Measurements from ENCODE around the gene CTAGE9. TPM values are rescaled to one million over a fixed set of nuclear protein-coding genes. Genes with fewer than 3 reads are reported as not detected.
"Not testable (repeated sequence)": the region's sequence is repeated elsewhere in the genome, so short reads cannot be mapped to it uniquely, and the experiment has no call there.

CTAGE9 gene, protein sequence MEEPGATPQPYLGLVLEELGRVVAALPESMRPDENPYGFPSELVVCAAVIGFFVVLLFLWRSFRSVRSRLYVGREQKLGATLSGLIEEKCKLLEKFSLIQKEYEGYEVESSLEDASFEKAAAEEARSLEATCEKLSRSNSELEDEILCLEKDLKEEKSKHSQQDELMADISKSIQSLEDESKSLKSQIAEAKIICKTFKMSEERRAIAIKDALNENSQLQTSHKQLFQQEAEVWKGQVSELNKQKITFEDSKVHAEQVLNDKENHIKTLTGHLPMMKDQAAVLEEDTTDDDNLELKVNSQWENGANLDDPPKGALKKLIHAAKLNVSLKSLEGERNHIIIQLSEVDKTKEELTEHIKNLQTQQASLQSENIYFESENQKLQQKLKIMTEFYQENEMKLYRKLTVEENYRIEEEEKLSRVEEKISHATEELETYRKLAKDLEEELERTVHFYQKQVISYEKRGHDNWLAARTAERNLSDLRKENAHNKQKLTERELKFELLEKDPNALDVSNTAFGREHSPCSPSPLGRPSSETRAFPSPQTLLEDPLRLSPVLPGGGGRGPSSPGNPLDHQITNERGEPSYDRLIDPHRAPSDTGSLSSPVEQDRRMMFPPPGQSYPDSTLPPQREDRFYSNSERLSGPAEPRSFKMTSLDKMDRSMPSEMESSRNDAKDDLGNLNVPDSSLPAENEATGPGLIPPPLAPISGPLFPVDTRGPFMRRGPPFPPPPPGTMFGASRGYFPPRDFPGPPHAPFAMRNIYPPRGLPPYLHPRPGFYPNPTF
- not detected for total RNA-seq

DNA sequence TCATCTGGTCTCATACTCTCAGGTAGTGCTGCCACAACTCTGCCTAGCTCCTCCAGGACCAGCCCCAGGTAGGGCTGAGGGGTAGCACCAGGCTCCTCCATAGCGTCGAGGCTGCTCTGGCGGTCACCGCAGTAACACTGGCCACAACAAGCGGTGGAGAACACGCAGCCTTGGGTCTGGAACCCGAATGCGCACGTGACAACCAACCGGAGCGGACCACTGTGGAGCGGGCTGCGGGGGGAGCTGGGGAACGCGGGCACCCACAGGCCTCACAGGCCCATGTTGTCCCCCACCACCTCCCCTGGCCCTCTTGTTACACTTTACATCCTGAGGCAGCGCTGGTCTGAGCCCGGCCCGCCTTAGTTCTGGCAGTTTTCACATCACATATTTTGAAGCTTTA, at the start of gene CTAGE9:
CTAGE9 (minus strand) TSS at position 101 of the 400 bp plus-strand sequence; CDS start at position 101, 0 bp downstream.
- H3K36me3 Mint-ChIP-seq (ENCODE audit: low read depth); CTCF ChIA-PET; H3K4me3 Mint-ChIP-seq; H3K27me3 Mint-ChIP-seq; DNase-seq; H3K4me1 Mint-ChIP-seq (ENCODE audit: low read depth); intact Hi-C loops (cut with micrococcal nuclease); POLR2A ChIA-PET; H3K27ac Mint-ChIP-seq; H3K9me3 Mint-ChIP-seq; ATAC-seq: not testable (repeated sequence)

DNA sequence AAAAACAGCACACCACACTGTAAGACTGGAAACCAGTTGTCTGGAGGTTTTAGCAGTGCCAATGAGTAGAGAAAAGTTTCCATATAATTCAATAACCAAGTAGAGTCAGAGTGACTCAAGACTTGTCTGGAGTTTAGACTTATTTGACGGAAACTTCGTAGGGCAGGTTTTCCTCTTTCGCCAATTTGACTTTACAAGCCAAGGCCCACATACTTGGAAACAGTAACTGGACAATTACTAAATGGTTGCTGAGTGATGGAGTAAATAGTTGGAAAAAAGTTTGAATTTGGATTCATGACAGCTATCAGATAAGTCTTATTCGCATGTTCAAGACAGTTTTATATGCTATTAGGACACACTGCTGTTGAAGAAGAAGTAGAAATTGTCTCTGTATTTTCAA, 48.1 kb upstream of the CTAGE9 start:
- H3K36me3 Mint-ChIP-seq (ENCODE audit: low read depth): no peaks in the 10 kb centered on the region
- no peaks in the 10 kb centered on the region for H3K4me1 Mint-ChIP-seq (ENCODE audit: low read depth)
- peaks cover 22% of the 10 kb centered on the region for H3K27me3 Mint-ChIP-seq
- no peaks in the 10 kb centered on the region for H3K9me3 Mint-ChIP-seq
- intact Hi-C loops (cut with micrococcal nuclease): no loop called here
- ChIA-PET CTCF (no interaction called here), POLR2A (no interaction called here)
- TF ChIP-seq, protein P1, sequence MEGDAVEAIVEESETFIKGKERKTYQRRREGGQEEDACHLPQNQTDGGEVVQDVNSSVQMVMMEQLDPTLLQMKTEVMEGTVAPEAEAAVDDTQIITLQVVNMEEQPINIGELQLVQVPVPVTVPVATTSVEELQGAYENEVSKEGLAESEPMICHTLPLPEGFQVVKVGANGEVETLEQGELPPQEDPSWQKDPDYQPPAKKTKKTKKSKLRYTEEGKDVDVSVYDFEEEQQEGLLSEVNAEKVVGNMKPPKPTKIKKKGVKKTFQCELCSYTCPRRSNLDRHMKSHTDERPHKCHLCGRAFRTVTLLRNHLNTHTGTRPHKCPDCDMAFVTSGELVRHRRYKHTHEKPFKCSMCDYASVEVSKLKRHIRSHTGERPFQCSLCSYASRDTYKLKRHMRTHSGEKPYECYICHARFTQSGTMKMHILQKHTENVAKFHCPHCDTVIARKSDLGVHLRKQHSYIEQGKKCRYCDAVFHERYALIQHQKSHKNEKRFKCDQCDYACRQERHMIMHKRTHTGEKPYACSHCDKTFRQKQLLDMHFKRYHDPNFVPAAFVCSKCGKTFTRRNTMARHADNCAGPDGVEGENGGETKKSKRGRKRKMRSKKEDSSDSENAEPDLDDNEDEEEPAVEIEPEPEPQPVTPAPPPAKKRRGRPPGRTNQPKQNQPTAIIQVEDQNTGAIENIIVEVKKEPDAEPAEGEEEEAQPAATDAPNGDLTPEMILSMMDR (IDR thresholded peaks at IDR 0.05): no peak
- ATAC-seq (no peak), DNase-seq (no peak)
- no peak overlapping the region for H3K4me3 Mint-ChIP-seq
- H3K27ac Mint-ChIP-seq: no peak overlapping the region

DNA sequence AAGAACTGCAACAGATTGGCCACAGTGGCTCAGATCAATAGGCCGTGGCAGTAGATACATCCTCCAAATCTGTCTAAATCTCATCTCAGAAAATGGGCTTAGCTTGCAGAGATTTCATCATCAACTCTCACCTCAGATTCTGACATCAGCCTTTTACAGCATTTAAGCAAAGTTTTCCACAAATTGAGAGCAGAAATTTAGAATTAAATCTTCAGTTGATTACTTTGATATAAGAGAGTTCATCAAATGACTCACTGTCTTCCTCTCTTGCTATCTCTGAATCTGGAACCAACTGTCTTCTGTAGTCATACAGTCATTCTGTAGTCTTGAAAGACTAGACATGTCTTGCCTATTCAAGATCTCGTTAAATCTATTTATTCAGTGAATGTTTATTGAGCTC, 45.2 kb upstream of the CTAGE9 start:
- H3K27ac Mint-ChIP-seq: no peak overlapping the region
- H3K4me3 Mint-ChIP-seq: no peak overlapping the region
- ChIA-PET CTCF (no interaction called here), POLR2A (no interaction called here)
- ATAC-seq: no peak
- H3K9me3 Mint-ChIP-seq: no peaks in the 10 kb centered on the region
- intact Hi-C loops (cut with micrococcal nuclease): no loop called here
- H3K27me3 Mint-ChIP-seq: peaks cover 20% of the 10 kb centered on the region
- DNase-seq: no peak
- no peaks in the 10 kb centered on the region for H3K4me1 Mint-ChIP-seq (ENCODE audit: low read depth)
- H3K36me3 Mint-ChIP-seq (ENCODE audit: low read depth): no peaks in the 10 kb centered on the region
- TF ChIP-seq, protein P1 (IDR thresholded peaks at IDR 0.05): no peak

DNA sequence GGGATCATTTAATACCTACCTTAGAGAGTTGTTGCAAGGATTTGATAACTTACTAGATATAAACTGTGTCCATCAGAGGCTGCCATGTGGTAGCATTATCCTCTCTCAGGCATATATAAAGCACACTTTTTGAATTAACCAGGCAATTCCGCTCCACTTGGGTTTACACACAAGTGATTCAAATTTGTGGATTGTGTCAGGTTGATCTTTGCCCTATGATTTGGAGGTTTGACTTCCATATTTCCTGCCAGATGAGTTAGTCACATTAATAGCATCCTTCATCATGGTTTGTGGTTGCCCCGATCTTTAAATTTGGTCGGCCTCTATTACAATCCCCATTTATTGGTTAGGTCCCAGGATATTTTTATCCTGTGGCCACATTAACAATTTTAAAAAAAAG, 44.8 kb upstream of the CTAGE9 start:
- ChIA-PET POLR2A (no interaction called here), CTCF (no interaction called here)
- H3K27me3 Mint-ChIP-seq: peaks cover 20% of the 10 kb centered on the region
- no peak for ATAC-seq
- no peaks in the 10 kb centered on the region for H3K9me3 Mint-ChIP-seq
- no peaks in the 10 kb centered on the region for H3K4me1 Mint-ChIP-seq (ENCODE audit: low read depth)
- H3K27ac Mint-ChIP-seq: no peak overlapping the region
- DNase-seq: no peak
- H3K4me3 Mint-ChIP-seq: no peak overlapping the region
- TF ChIP-seq, protein P1 (IDR thresholded peaks at IDR 0.05): no peak
- intact Hi-C loops (cut with micrococcal nuclease): no loop called here
- H3K36me3 Mint-ChIP-seq (ENCODE audit: low read depth): no peaks in the 10 kb centered on the region

DNA sequence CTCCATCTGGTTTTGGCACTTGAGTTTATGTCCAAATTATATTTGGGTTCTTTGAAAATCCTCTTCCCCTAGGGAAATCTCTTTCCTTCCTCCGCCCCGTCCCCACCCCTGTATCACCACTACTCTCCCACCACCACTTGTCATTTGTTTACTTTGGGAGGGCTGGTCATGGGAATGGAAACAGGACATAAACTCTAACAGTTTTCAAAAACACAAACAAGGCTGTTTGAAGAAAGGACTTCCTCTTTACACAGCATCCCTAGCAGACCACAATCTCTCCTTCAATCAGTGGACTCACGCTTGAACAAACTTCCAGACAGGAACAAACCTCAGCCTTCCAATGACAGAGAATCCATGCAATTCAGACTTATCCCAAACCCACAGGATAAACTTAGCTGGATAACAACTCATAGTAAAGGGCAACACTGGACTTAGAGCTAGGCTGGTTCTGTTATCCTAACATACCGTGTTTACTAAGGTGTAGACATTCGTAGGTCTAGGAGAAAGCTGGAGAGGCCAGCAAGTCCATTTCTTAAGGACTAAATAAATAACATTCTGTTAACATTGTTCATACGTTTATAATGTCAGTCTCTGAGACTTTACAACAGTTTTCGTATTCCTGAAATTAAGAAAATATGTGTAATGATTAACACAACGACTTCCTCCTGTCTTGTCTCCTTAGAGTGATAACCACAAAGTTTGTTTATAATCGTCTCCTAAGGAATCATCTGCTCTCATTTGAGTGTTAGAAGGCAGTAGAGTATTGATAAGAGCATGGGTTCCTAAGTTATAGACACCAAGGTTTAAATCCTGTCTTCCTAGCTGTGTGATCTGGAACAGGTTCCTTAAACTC, 44.1 kb upstream of the CTAGE9 start:
- intact Hi-C loops (cut with micrococcal nuclease): no loop called here
- no peaks in the 10 kb centered on the region for H3K4me1 Mint-ChIP-seq (ENCODE audit: low read depth)
- ChIA-PET POLR2A (no interaction called here), CTCF (no interaction called here)
- no peaks in the 10 kb centered on the region for H3K36me3 Mint-ChIP-seq (ENCODE audit: low read depth)
- H3K4me3 Mint-ChIP-seq: no peak overlapping the region
- DNase-seq (no peak), ATAC-seq (no peak)
- TF ChIP-seq, protein P1 (IDR thresholded peaks at IDR 0.05): no peak
- peaks cover 20% of the 10 kb centered on the region for H3K27me3 Mint-ChIP-seq
- no peak overlapping the region for H3K27ac Mint-ChIP-seq
- no peaks in the 10 kb centered on the region for H3K9me3 Mint-ChIP-seq
